Erythroblast (primary cell): ENCODE measurements around the gene PIGR.

Experiments used
- GATA1 ChIP-seq: IDR thresholded peaks from 2 replicates; pipeline ENCODE4 v1.6.1; 2011; ENCODE audit warnings: low read depth, mild to moderate bottlenecking, control low read depth, low read length, moderate library complexity
- POLR2A ChIP-seq: IDR thresholded peaks from 2 replicates; pipeline ENCODE4 v1.6.1; 2011; ENCODE audit warnings: mild to moderate bottlenecking, low read length

- TF ChIP-seq POLR2A (no peak), GATA1 (no peak)
These were observed 22.8 kb upstream of the PIGR start for GRCh38 chr1:206969090-206969489.
